ENCODE results near the gene ETFB.

Gene ETFB

GRCh38 chr19:51329411-51329810 lies 36.8 kb downstream of the ETFB start:
- Mint-ChIP-seq H3K27me3 (peaks cover 75% of the 10 kb centered on the region), H3K9me3 (no peaks in the 10 kb centered on the region), H3K4me1 (peaks cover 30% of the 10 kb centered on the region), H3K4me3 (no peak overlapping the region), H3K27ac (no peak overlapping the region)
- DNase-seq (no peak), ATAC-seq (no peak)

GRCh38 chr19:51327066-51328001 lies 38.9 kb downstream of the ETFB start:
- DNase-seq (peak; percentile 58 to 62), ATAC-seq (peak; percentile 82)
- H3K27ac Mint-ChIP-seq: no peak overlapping the region
- peaks cover 95% of the 10 kb centered on the region for H3K27me3 Mint-ChIP-seq
- peaks cover 30% of the 10 kb centered on the region for H3K4me1 Mint-ChIP-seq
- no peaks in the 10 kb centered on the region for H3K9me3 Mint-ChIP-seq
- peak overlapping the region; percentile 77 to 86 for H3K4me3 Mint-ChIP-seq

- Mint-ChIP-seq H3K4me3 (peak overlapping the region in 1 of 2 donors; percentile 77), H3K9me3 (no peaks in the 10 kb centered on the region), H3K27me3 (peaks cover 91% of the 10 kb centered on the region), H3K4me1 (peaks cover 30% of the 10 kb centered on the region), H3K27ac (no peak overlapping the region)
- DNase-seq: no peak
- ATAC-seq: no peak
Measured at GRCh38 chr19:51326216-51327065, 39.7 kb downstream of the ETFB start.

- H3K27me3 Mint-ChIP-seq: peaks cover 83% of the 10 kb centered on the region
- DNase-seq (no peak), ATAC-seq (peak; percentile 44)
- peak overlapping the region in 1 of 2 donors; percentile 10 for H3K4me3 Mint-ChIP-seq
- H3K27ac Mint-ChIP-seq: no peak overlapping the region
- no peaks in the 10 kb centered on the region for H3K9me3 Mint-ChIP-seq
- peaks cover 30% of the 10 kb centered on the region for H3K4me1 Mint-ChIP-seq
Measured at GRCh38 chr19:51325161-51325976, 40.8 kb downstream of the ETFB start.

- Mint-ChIP-seq H3K27me3 (peaks cover 71% of the 10 kb centered on the region), H3K4me1 (peaks cover 23% of the 10 kb centered on the region), H3K9me3 (no peaks in the 10 kb centered on the region), H3K4me3 (no peak overlapping the region), H3K27ac (no peak overlapping the region)
- no peak for ATAC-seq
- no peak for DNase-seq
Measured at GRCh38 chr19:51324167-51324481, 42.1 kb downstream of the ETFB start.

- ATAC-seq (no peak), DNase-seq (no peak)
- Mint-ChIP-seq H3K4me1 (peaks cover 23% of the 10 kb centered on the region), H3K9me3 (no peaks in the 10 kb centered on the region), H3K4me3 (no peak overlapping the region), H3K27me3 (peaks cover 66% of the 10 kb centered on the region), H3K27ac (no peak overlapping the region)
Measured at GRCh38 chr19:51323481-51324166, 42.6 kb downstream of the ETFB start.

- DNase-seq (no peak), ATAC-seq (no peak)
- no peak overlapping the region for H3K27ac Mint-ChIP-seq
- no peak overlapping the region for H3K4me3 Mint-ChIP-seq
- H3K4me1 Mint-ChIP-seq: peaks cover 11% of the 10 kb centered on the region
- no peaks in the 10 kb centered on the region for H3K9me3 Mint-ChIP-seq
- H3K27me3 Mint-ChIP-seq: peaks cover 47% of the 10 kb centered on the region
Measured at GRCh38 chr19:51321799-51322198, 44.4 kb downstream of the ETFB start.

- H3K4me3 Mint-ChIP-seq: no peak overlapping the region
- H3K27ac Mint-ChIP-seq: no peak overlapping the region
- peaks cover under 1% of the 10 kb centered on the region for H3K4me1 Mint-ChIP-seq
- peaks cover 1 to 3% of the 10 kb centered on the region in 2 donors for H3K9me3 Mint-ChIP-seq
- H3K27me3 Mint-ChIP-seq: peaks cover 36% of the 10 kb centered on the region
- no peak for DNase-seq
- no peak for ATAC-seq
Measured at GRCh38 chr19:51320280-51320657, 45.9 kb downstream of the ETFB start.

- Mint-ChIP-seq H3K4me3 (no peak overlapping the region), H3K4me1 (no peaks in the 10 kb centered on the region), H3K9me3 (peaks cover 4 to 6% of the 10 kb centered on the region in 2 donors), H3K27ac (no peak overlapping the region), H3K27me3 (peaks cover 36% of the 10 kb centered on the region)
- DNase-seq (no peak), ATAC-seq (no peak)
Measured at GRCh38 chr19:51319649-51320279, 46.4 kb downstream of the ETFB start.

GRCh38 chr19:51318687-51319648 lies 47.2 kb downstream of the ETFB start:
- Mint-ChIP-seq H3K27ac (no peak overlapping the region), H3K4me1 (no peaks in the 10 kb centered on the region), H3K9me3 (peaks cover 4 to 10% of the 10 kb centered on the region in 2 donors), H3K4me3 (no peak overlapping the region), H3K27me3 (peaks cover 36% of the 10 kb centered on the region)
- no peak for DNase-seq
- no peak for ATAC-seq

- no peak for ATAC-seq
- DNase-seq: no peak
- H3K4me3 Mint-ChIP-seq: no peak overlapping the region
- peaks cover 36% of the 10 kb centered on the region for H3K27me3 Mint-ChIP-seq
- no peak overlapping the region for H3K27ac Mint-ChIP-seq
- no peaks in the 10 kb centered on the region for H3K4me1 Mint-ChIP-seq
- H3K9me3 Mint-ChIP-seq: peaks cover 4 to 10% of the 10 kb centered on the region in 2 donors
Measured at GRCh38 chr19:51317968-51318367, 48.2 kb downstream of the ETFB start.

- H3K27ac Mint-ChIP-seq: no peak overlapping the region
- no peak overlapping the region for H3K4me3 Mint-ChIP-seq
- peaks cover 36% of the 10 kb centered on the region for H3K27me3 Mint-ChIP-seq
- DNase-seq: no peak
- no peaks in the 10 kb centered on the region for H3K4me1 Mint-ChIP-seq
- no peak for ATAC-seq
- peaks cover 4 to 10% of the 10 kb centered on the region in 2 donors for H3K9me3 Mint-ChIP-seq
Measured at GRCh38 chr19:51317376-51317775, 48.8 kb downstream of the ETFB start.

- no peak overlapping the region for H3K4me3 Mint-ChIP-seq
- H3K27ac Mint-ChIP-seq: no peak overlapping the region
- H3K27me3 Mint-ChIP-seq: peaks cover 39% of the 10 kb centered on the region
Measured at GRCh38 chr19:51316688-51317087, 49.5 kb downstream of the ETFB start.

More at GRCh38 chr19:51316688-51317087, 49.5 kb downstream of the ETFB start:
- no peak for ATAC-seq
- peaks cover 4 to 10% of the 10 kb centered on the region in 2 donors for H3K9me3 Mint-ChIP-seq
- H3K4me1 Mint-ChIP-seq: no peaks in the 10 kb centered on the region
- no peak for DNase-seq
